CD4-positive, alpha-beta T cell (primary cell): ENCODE measurements around the gene LVRN. TPM values are rescaled to one million over a fixed set of nuclear protein-coding genes. Genes with fewer than 3 reads are reported as not detected.

Experiments
- ATAC-seq: fragments of 200-7000 bp; cut with Tn5 transposase; one replicate; pipeline ENCODE4 v1.10.0; 2022; ENCODE audit warnings: mild to moderate bottlenecking; ENCODE audit not compliant: poor library complexity
- CTCF ChIA-PET: fragments of 350-600 bp; sonication (Branson Sonifier 250); formaldehyde crosslinking; loops from one replicate; lab custom pipeline; 2021; ENCODE audit warnings: antibody characterized with exemption, inconsistent platforms; lab: Charles Lee
- POLR2A ChIA-PET: fragments of 350-600 bp; sonication (Branson Sonifier 250); formaldehyde crosslinking; loops from one replicate; lab custom pipeline; 2021; ENCODE audit warnings: antibody characterized with exemption, inconsistent platforms; lab: Charles Lee
- DNase-seq, 14 experiments: peaks; one replicate each; pipeline ENCODE4 v3.0.0-alpha.2; 2013 to 2020; ENCODE audit warnings: mixed read lengths in 2 of 14
- H3K27ac ChIP-seq, 2 donors: one replicate each; pipeline versions ENCODE4 v1.5.1 to v1.7.0; 2013; ENCODE audit warnings: low read length in 2 of 2, low read depth in 1 of 2, mild to moderate bottlenecking in 1 of 2
- H3K27me3 ChIP-seq, 2 experiments: 1 replicate in 1 of 2; 2 replicates in 1 of 2; pipeline versions ENCODE4 v1.6.1 to v1.7.0; 2013; ENCODE audit warnings: low read length in 2 of 2, control low read depth in 1 of 2, mild to moderate bottlenecking in 1 of 2, moderate library complexity in 1 of 2; ENCODE audit not compliant: insufficient read depth in 2 of 2, control insufficient read depth in 1 of 2
- H3K36me3 ChIP-seq: one replicate; pipeline ENCODE4 v1.6.1; 2013; ENCODE audit warnings: low read length, control low read depth; ENCODE audit not compliant: insufficient read depth
- H3K4me1 ChIP-seq: one replicate; pipeline ENCODE4 v1.6.1; 2013; ENCODE audit warnings: low read length, control low read depth; ENCODE audit not compliant: insufficient read depth
- H3K4me3 ChIP-seq: one replicate; pipeline ENCODE4 v1.5.1; 2013; ENCODE audit warnings: mild to moderate bottlenecking, low read length, moderate library complexity
- H3K9me3 ChIP-seq, 2 experiments: 1 replicate in 1 of 2; 2 replicates in 1 of 2; pipeline versions ENCODE4 v1.6.1 to v1.7.0; 2013; ENCODE audit warnings: low read length in 2 of 2, mild to moderate bottlenecking in 2 of 2, control low read depth in 1 of 2, moderate library complexity in 1 of 2; ENCODE audit not compliant: control insufficient read depth in 1 of 2, insufficient read depth in 1 of 2
- H3K27ac Mint-ChIP-seq: one replicate; pipeline ENCODE4 v1.8.0; 2020; ENCODE audit warnings: mixed read lengths
- H3K27me3 Mint-ChIP-seq: one replicate; pipeline ENCODE4 v1.8.0; 2021; ENCODE audit warnings: mixed read lengths
- H3K36me3 Mint-ChIP-seq: one replicate; pipeline ENCODE4 v1.8.0; 2021; ENCODE audit warnings: low read depth, mixed read lengths
- H3K4me1 Mint-ChIP-seq: one replicate; pipeline ENCODE4 v1.8.0; 2021; ENCODE audit warnings: low read depth, mixed read lengths
- H3K4me3 Mint-ChIP-seq: one replicate; pipeline ENCODE4 v1.8.0; 2020; ENCODE audit warnings: mild to moderate bottlenecking, mixed read lengths
- H3K9me3 Mint-ChIP-seq: one replicate; pipeline ENCODE4 v1.8.0; 2020; ENCODE audit warnings: mixed read lengths
- CTCF ChIP-seq: fragments of 200-600 bp; IDR thresholded peaks from one replicate; pipeline ENCODE4 v1.8.0; 2022; ENCODE audit warnings: antibody characterized with exemption, mild to moderate bottlenecking
- intact Hi-C, 2 experiments: fragments of 100-400 bp; cut with DNase I in 1 of 2; cut with micrococcal nuclease in 1 of 2; formaldehyde crosslinking; loops; one replicate each; pipeline versions ENCODE4 v1.15.1 to v1.9.0; 2023 to 2025; cut with DNase I, micrococcal nuclease
- total RNA-seq, 174 experiments: library from RNA in 2 of 174; stranded (reverse) in 2 of 174; gene quantifications; one replicate each; pipeline ENCODE4 v1.2.3 and lab custom pipeline; 2021 to 2026

The LVRN gene
- total RNA-seq, 2 experiments from 2014 or later: 0.17 TPM; not detected in 1

- Histone ChIP-seq H3K36me3 (no peaks in the 10 kb centered on the region), H3K27ac (no peak overlapping the region), H3K4me3 (no peak overlapping the region), H3K9me3 (no peaks in the 10 kb centered on the region), H3K27me3 (peaks cover 4 to 6% of the 10 kb centered on the region in 2 experiments), H3K4me1 (no peaks in the 10 kb centered on the region)
- intact Hi-C loops: no loop called here
- CTCF ChIA-PET: no interaction called here
- DNase-seq (no peak), ATAC-seq (no peak)
- TF ChIP-seq CTCF: no peak
- H3K27me3 Mint-ChIP-seq: peaks cover 21% of the 10 kb centered on the region
- H3K4me3 Mint-ChIP-seq: no peak overlapping the region
- H3K36me3 Mint-ChIP-seq: no peaks in the 10 kb centered on the region
- no peaks in the 10 kb centered on the region for H3K9me3 Mint-ChIP-seq
- no peak overlapping the region for H3K27ac Mint-ChIP-seq
- no peaks in the 10 kb centered on the region for H3K4me1 Mint-ChIP-seq
- POLR2A ChIA-PET: no interaction called here
These were observed 75.1 kb downstream of the LVRN start for GRCh38 chr5:116037236-116037822.

GRCh38 chr5:116038817-116039216 lies 76.5 kb downstream of the LVRN start:
- intact Hi-C loops: no loop called here
- no peaks in the 10 kb centered on the region for H3K4me1 Mint-ChIP-seq
- H3K4me1 ChIP-seq: no peaks in the 10 kb centered on the region
- H3K36me3 ChIP-seq: no peaks in the 10 kb centered on the region
- H3K36me3 Mint-ChIP-seq: no peaks in the 10 kb centered on the region
- H3K27me3 Mint-ChIP-seq: peaks cover 22% of the 10 kb centered on the region
- no peak overlapping the region for H3K27ac Mint-ChIP-seq
- H3K27me3 ChIP-seq: peaks cover 4 to 6% of the 10 kb centered on the region in 2 experiments
- TF ChIP-seq CTCF: no peak
- no peak overlapping the region for H3K4me3 Mint-ChIP-seq
- ChIA-PET CTCF (no interaction called here), POLR2A (no interaction called here)
- no peak for ATAC-seq
- H3K4me3 ChIP-seq: no peak overlapping the region
- no peak overlapping the region for H3K27ac ChIP-seq
- peak in 3 of 14 experiments; percentile 4 to 23 (median 17) for DNase-seq
- H3K9me3 Mint-ChIP-seq: no peaks in the 10 kb centered on the region
- no peaks in the 10 kb centered on the region for H3K9me3 ChIP-seq

- Histone ChIP-seq H3K4me1 (no peaks in the 10 kb centered on the region), H3K9me3 (no peaks in the 10 kb centered on the region), H3K27ac (no peak overlapping the region), H3K36me3 (no peaks in the 10 kb centered on the region), H3K4me3 (no peak overlapping the region), H3K27me3 (no peaks in the 10 kb centered on the region)
- no peaks in the 10 kb centered on the region for H3K4me1 Mint-ChIP-seq
- H3K4me3 Mint-ChIP-seq: no peak overlapping the region
- H3K27me3 Mint-ChIP-seq: peaks cover 12% of the 10 kb centered on the region
- no peak overlapping the region for H3K27ac Mint-ChIP-seq
- intact Hi-C loops: no loop called here
- no peaks in the 10 kb centered on the region for H3K9me3 Mint-ChIP-seq
- no peak for DNase-seq
- ChIA-PET POLR2A (no interaction called here), CTCF (no interaction called here)
- TF ChIP-seq CTCF: no peak
- ATAC-seq: no peak
- H3K36me3 Mint-ChIP-seq: no peaks in the 10 kb centered on the region
These were observed 80.1 kb downstream of the LVRN start for GRCh38 chr5:116042375-116042774.
